NB4 (cell line): ENCODE measurements around the gene ENGASE.
"Not testable (repeated sequence)": the region's sequence is repeated elsewhere in the genome, so short reads cannot be mapped to it uniquely, and the experiment has no call there.

Experiments used
- DNase-seq: peaks from one replicate; pipeline ENCODE4 v3.0.0; 2010; ENCODE audit warnings: low read depth
- H3K4me3 ChIP-seq: one replicate; pipeline ENCODE4 v1.5.1; 2011; ENCODE audit warnings: mild to moderate bottlenecking, low read depth, low read length, moderate library complexity
- CTCF ChIP-seq: IDR thresholded peaks from one replicate; pipeline ENCODE4 v1.5.1; 2012; ENCODE audit warnings: low read depth, low read length
- MAX ChIP-seq: IDR thresholded peaks from 2 replicates; pipeline ENCODE4 v1.6.1; 2011; ENCODE audit warnings: low read depth, low read length
- MYC ChIP-seq: IDR thresholded peaks from 2 replicates; pipeline ENCODE4 v1.6.1; 2011; ENCODE audit warnings: low read depth, low read length
- POLR2A ChIP-seq: IDR thresholded peaks from 2 replicates; pipeline ENCODE4 v1.6.1; 2011; ENCODE audit warnings: mild to moderate bottlenecking; ENCODE audit not compliant: insufficient read length; ENCODE audit errors: extremely low read depth

Gene ENGASE

GRCh38 chr17:79027925-79028491 lies 46.6 kb upstream of the ENGASE start:
- no peak overlapping the region for H3K4me3 ChIP-seq
- TF ChIP-seq POLR2A = no peak
- no peak for TF ChIP-seq CTCF
- TF ChIP-seq MYC = no peak
- no peak for TF ChIP-seq MAX
- DNase-seq = no peak

- no peak overlapping the region for H3K4me3 ChIP-seq
- TF ChIP-seq POLR2A (no peak), MYC (no peak), CTCF (peak; percentile 22), MAX (no peak)
- DNase-seq = no peak
Measured at GRCh38 chr17:79028496-79029326, 45.9 kb upstream of the ENGASE start.

- TF ChIP-seq POLR2A (no peak), MYC (no peak), MAX (no peak), CTCF (no peak)
- H3K4me3 ChIP-seq = no peak overlapping the region
- DNase-seq = no peak
Measured at GRCh38 chr17:79029327-79030009, 45.2 kb upstream of the ENGASE start.

- not testable (repeated sequence) for DNase-seq, H3K4me3 ChIP-seq
Measured at GRCh38 chr17:79030636-79031035, 44.0 kb upstream of the ENGASE start.

GRCh38 chr17:79031996-79032875 lies 42.4 kb upstream of the ENGASE start:
- H3K4me3 ChIP-seq = no peak overlapping the region
- no peak for TF ChIP-seq POLR2A
- TF ChIP-seq CTCF = no peak
- TF ChIP-seq MYC = no peak
- no peak for TF ChIP-seq MAX
- no peak for DNase-seq
